HG02763 (cell line): ENCODE measurements around the gene RNF220.

Source experiments
- ATAC-seq: cut with Tn5 transposase; IDR thresholded peaks from one replicate; pipeline ENCODE4 v1.9.1; 2021; ENCODE audit warnings: mild to moderate bottlenecking, moderate library complexity; ENCODE audit not compliant: unreplicated experiment

The RNF220 gene

DNA sequence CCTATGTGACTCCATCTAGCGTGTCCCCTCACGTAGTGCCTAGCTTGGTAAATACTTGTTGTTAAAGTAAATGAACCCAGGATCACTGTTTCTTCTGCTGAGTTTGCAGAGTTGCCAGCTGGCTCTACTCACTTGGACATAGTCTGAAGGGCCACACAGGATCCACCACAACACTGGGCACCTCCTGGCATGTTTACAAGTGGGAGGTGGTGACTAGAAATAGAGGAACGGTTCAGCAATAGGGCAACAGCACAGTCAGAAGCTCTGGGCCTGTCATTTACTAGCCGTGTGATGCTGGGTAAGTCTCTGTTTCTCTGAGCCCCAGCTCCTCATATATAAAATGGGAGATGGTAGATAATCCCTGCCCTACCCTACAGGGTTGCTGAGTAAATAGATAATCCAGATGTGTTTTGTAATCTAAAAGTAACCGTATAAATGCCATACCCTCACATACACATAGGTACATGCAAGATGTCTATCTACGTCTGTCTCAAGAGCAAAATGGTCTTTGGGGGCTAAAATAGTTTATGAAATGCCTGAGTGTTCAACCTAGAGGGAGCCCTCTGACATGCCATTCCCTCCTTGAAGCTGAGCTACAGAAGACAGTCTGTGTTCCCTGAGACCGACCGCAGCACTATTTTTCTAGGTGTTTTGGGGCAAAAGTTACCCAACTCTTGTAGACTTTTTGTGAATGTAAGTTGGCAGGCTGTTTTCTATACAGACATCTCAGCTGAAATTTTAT is 20.5 kb downstream of the RNF220 start:
- ATAC-seq = no peak

- no peak for ATAC-seq
Measured at GRCh38 chr1:44431861-44432260, 26.8 kb downstream of the RNF220 start.

DNA sequence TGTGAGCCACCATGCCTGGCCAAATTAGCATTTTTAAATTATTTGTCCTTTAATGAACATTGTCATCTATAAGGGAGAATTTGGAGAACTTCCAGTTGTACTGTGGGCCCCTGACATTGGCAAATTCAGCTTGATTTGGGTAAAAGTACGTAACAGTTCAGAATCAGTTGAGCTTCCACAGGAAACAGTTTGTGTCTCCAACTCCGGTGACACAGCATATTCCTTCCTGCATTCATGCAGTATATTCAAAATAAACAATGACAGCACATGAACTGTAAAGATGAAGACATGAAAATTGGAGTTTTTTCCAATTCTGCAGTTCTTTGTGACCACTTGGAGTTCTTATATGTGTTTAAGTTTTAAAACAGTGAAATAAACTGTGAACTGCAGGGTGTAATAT is 28.2 kb downstream of the RNF220 start:
- ATAC-seq = no peak

DNA sequence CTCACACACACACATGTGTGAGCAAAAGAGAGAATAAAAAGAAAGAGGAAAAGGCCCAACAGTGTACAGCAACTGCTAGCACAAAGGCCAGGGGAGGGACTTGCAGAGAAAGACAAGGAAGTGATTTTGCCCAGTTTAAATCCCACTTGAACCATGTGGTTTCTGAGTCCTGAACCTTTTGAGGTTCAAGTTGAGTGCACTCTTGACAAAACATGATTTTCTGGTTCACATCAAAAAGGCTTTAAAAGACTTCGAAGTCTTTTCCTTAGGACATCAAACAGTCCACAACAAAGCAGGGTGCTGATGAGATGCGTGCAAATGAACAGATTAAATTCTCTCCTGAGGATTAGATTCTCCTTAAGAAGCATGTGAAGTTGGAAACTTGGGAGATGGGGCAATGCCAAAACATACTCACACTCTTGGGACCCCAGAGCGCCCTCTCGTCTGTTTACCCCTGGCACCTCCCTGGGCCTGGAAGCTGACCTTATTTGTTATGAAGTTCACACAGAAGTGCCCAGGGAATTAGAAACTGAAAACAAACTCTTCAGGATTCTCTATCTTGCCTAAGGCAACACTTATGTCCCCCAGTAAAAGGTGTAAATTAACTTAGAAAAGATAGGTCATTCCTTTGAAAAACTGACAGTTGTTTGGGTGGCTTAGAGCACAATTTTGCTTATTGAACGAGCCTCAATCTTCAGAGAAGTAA is 31.5 kb downstream of the RNF220 start:
- no peak for ATAC-seq

DNA sequence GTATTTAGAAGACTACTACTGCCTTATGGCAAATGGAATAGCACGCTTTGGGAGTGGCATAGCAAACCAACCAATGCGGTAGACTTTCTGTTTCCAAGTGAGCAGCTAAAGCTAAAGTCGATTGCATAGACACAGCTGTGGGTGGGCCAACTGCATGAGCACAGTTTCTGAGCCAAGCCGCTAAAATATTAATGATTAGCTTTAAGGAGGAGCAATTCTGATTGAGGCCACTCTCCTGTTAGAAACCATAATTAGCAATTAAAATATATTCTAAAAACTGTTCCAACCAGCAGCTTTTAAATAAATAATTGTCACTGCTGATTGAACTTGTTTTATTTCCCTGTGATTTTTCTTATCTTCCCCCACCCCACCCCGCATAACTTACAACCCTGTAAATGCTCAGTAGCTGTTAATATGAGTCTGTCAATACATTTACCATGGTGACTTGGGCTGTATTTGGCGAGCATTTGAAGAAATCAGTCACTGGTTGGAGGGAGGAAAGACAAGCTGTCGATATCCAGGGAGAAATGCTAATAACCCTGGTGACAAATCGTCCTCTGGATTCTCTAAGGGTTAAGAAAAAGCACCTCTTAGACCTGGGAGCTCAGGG is 32.2 kb downstream of the RNF220 start:
- no peak for ATAC-seq

GRCh38 chr1:44442791-44443190 is 37.7 kb downstream of the RNF220 start:
- ATAC-seq = no peak

- no peak for ATAC-seq
Measured at GRCh38 chr1:44447051-44447810, 42.2 kb downstream of the RNF220 start.

DNA sequence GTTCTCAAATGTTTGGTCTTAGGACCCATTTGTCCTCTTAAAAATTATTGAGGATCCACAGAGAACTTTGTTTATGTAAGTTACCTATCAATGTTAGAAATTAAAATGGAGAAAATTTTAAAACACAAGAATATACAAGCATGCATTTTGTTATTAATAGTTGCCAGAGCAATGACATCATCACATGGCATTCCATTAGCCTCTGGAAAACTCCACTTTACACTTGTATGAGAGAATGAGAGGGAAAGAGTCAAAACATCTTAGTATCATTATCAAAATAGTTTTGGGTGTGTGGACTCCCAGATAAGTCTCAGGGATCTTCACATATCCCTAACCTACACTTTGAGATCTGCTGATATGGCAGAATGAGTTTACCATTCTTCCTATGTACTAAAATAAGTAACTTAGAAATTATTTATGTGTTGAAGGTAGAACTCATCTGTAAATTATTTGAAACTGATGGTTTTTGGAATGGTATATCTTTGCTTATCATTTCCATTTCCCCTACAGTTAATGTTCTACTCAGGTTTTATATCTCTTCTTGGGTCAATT is 48.8 kb downstream of the RNF220 start:
- ATAC-seq = no peak

GRCh38 chr1:44454704-44455103 is 49.6 kb downstream of the RNF220 start:
- ATAC-seq = no peak

DNA sequence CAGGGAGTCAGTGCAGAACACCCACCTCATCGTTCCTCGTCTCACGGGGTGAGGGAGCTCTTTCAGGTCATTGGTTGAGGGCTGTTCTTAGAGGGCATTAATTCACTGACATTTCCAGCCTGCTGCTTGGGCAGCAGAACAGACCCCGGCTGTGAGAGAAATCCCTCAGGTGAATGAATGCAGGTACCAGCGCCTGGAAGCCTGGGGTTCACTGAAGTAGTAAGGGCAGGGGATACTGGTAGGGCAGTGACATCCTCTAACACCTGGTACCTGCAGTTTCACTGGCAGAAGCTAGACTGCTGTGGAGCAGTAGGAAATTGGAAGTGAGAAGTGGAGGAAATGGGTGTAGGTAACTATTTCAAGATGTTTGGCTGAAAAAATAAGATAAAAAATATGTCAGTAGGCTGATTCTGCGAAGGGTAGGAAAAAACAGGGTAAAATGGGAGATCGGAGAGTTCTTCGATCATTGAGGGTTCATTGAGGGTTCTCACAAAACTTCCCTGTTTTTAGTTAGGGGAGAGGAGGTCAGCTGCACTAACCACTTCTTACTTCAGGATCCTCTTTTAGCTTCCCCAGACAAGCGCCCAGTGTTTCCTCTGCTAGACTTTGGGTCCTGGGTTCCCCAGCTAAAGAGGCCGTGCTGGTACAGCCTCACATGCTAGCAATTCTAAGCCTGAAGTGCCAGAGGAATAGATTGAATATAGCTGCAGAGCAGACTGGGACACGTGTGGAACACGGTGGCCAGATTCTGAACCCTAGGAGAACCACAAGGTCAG is 55.2 kb downstream of the RNF220 start:
- ATAC-seq = no peak

GRCh38 chr1:44464361-44464760 is 59.3 kb downstream of the RNF220 start:
- ATAC-seq = no peak

DNA sequence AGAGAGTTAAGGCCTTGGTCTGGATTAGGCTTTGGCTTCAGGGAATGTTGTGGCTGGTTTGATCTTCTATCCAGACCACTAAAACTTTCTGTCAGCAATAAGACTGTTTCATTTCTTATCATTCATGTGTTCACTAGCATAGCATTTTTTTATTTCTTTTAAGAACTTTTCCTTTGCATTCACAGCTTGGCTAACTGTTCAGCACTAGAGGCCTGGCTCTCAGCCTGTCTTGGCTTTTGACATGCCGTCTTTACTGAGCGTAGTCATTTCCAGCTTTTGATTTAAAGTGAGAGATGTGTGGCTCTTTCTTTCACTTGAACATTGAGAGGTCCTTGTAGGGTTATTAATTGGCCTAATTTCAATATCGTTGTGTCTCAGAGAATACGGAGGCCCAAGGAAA is 62.5 kb downstream of the RNF220 start:
- ATAC-seq = no peak

- ATAC-seq = no peak
Measured at GRCh38 chr1:44471911-44472453, 66.9 kb downstream of the RNF220 start.

DNA sequence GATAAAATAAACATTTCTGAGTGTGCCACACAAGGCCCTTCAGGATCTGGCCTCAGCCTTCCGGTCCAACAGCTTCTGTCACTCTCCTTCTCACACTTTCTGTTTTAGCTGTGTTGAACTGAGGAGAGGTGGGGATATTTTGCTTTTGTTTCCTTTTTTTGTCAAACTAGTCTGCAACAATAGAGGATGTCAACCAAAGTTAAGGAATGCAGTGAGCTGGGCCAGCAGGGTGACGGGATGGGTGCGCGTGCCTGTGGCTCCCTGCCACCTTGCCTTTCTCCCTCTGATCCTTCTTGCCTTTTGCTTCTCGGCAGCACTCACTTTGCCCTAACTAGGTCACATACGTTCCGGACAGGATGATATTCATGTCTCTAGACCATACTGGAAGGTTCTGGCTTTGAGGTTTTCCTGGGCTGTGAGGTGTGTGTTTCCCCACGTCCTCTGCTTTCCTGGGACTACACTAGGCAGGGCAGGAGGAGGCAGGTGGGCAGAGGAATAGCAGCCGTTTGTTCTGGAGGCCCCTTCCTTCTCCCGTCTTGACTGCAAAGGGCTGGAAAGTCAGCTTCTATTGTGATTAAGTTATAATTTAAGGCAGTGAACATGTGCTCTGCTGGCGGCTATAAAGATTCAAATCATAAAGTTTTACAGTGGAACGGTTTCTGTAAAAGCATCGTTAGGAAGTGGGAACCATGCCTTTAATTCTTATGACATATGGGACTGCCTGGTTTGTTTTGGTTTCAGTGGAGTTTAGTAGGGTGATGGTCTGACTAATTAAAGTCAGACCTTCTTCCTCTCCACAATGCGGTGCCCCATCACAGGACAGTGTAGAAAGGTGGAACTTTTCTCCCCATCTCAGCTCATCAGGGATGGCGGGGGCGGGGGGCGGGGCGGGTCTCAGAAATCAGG is 67.8 kb downstream of the RNF220 start:
- no peak for ATAC-seq

DNA sequence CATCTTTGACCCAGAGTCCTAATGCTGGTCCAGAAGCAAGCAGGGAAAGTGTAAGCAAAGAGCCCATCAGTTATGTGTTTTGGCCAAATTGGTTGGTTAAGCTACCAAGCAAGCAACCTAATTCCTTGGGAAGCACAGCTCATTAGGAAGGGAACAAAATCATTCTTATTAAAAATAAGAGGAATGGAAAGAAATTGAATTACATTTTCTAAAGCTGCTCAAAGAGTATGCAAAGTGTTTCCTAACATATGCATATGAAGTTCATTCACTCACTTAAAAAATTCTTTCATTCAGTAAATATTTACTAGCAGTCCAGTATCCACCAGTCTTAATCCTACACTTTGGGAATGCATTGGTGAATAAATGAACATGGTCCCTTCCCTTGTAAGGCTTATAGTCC is 71.8 kb downstream of the RNF220 start:
- ATAC-seq = no peak

DNA sequence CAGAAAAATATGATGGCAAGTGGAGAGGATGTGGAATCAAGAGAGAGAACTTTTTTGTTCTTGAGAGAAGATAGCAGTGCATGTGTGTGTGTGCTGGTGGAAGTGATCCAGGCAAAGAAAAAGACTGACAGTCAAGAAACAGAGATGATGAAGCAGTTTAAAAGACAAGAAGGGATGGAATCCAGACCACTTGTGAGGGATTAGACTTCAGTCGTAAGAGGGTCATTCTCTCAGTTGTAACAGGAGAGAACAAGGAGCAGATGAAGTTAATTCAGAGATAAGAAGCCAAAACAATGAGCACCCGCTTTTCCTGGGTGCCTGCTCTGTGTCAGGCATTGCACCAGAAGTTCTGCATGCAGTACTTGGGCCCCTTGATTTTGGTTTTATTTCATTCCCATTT is 76.6 kb downstream of the RNF220 start:
- ATAC-seq = no peak

DNA sequence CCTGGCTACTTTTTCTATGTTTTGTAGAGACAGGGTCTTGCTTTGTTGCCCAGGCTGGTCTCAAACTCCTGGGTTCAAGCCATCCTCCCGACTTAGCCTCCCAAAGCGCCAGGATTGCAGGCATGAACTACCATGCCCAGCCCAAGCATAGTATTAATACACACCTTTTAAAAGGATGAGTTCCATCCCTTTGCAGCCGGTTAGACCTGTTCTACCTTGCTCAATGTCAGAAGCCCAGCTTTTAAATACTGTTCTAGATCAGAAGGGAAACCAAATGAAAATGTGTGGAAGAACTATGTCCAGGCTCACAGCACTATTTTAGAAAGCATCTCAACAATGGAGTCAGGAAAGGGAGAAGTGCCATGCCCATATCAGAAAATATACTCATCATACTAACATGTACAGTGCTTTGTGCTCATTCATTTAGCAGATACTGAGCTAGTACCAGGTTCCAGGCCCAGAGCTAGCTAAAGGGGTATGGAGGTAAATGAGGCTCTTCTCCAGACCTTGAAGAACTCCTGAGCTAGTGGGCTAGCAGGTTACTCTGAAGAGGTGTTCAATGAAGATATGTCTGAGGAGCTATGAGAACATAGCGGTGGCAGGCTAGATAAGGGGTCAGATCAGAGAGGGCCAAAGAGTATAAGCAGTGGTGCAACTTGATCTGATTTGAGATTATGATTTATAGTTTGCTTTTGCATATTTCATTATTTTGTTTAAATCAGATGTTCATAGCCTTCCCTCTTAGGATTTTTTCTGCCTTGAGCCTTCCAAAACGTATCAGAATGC is 78.2 kb downstream of the RNF220 start:
- no peak for ATAC-seq

- ATAC-seq = no peak
Measured at GRCh38 chr1:44484155-44484688, 79.2 kb downstream of the RNF220 start.
